NOMO-1 treated with dmso at 0.1 percent for 144 hours (cell line): Measurements from ENCODE around the gene WWOX.
"Not testable (repeated sequence)": the region's sequence is repeated elsewhere in the genome, so short reads cannot be mapped to it uniquely, and the experiment has no call there.

Experiments
- DNase-seq: peaks from one replicate; lab custom pipeline; 2025; ENCODE audit not compliant: unreplicated experiment; lab: John Stamatoyannopoulos, UW

WWOX gene

GRCh38 chr16:78668393-78668792, 568.9 kb downstream of the WWOX start:
- DNase-seq: no peak

- no peak for DNase-seq
These were observed 570.5 kb downstream of the WWOX start for GRCh38 chr16:78669994-78670393.

DNA sequence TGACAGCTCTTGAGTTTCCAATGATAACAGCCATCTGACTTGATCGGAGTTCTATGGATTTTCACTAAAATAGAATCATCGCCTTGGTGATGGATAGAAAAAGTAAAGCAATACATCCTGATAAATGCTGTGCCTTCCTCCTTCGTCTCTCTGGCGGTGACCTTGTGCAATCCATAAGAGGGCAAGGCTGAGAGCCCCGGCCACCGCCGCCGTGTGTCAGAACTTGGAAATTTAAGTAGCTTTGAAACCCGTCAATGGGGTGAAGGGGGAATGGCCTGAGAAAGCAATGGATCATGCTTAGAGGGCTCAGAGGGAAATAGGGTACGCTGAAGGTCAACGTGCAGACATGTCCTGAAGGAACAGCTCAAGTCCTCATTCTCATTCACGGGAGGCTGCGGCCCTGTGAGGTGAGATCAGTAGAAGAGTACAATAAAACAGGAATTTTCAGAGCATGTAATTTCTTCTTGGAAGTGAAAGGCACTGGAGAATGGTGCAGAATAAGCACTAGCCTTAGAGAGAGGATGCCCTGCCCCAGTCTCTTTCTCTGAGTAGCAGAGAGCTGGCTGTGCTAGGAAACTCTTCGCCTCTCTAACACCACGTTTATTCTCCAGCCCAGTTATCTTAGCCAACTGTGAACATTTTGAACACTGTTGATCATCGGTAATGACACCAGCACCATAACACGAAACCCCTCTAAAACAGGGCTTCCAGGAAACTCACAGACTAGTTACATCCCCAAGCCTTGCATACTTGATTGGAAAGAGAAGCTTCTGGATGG, 573.5 kb downstream of the WWOX start:
- no peak for DNase-seq

- DNase-seq: no peak
These were observed 574.4 kb downstream of the WWOX start for GRCh38 chr16:78673884-78674283.

DNA sequence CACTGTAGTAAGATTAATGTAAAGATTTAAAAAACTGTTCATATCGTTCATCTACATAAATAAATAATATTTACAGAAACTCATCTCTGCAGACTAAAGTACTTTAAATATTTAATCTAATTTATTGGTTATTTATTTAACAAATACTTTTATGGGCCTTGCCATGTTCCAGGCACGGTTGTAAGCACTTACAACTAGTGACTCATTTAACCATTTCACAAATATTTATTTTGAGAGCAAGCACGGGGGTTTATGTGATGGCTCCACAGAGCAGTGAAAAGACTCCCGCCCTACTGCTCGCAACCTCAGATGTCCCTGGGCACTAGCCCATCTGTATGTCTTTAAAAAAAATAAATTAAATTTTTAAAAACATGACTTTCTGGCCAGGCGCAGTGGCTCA, 575.9 kb downstream of the WWOX start:
- DNase-seq: no peak

- DNase-seq: no peak
These were observed 576.7 kb downstream of the WWOX start for GRCh38 chr16:78675951-78676792.

- DNase-seq: no peak
These were observed 577.8 kb downstream of the WWOX start for GRCh38 chr16:78677181-78677731.

DNA sequence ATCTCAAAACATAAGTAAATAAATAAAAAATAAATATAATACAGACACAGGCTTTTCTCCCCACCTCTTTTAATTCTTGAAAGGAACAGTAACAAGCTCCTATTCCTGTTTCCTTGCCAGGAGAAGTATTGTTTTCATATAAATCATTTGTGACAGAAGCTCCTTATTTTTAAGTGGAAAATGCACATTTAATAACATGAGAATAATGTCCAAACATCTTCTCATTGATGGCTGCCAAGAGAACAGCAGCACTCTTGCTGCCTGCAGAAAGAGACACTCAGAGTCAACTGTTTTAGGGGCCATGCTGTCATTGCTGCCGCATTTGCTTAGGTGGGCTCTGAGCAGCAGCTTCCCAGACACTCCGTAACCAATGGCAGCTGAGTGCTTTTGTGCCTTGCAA, 580.1 kb downstream of the WWOX start:
- DNase-seq: no peak

- DNase-seq: no peak
These were observed 582.3 kb downstream of the WWOX start for GRCh38 chr16:78681743-78682142.

DNA sequence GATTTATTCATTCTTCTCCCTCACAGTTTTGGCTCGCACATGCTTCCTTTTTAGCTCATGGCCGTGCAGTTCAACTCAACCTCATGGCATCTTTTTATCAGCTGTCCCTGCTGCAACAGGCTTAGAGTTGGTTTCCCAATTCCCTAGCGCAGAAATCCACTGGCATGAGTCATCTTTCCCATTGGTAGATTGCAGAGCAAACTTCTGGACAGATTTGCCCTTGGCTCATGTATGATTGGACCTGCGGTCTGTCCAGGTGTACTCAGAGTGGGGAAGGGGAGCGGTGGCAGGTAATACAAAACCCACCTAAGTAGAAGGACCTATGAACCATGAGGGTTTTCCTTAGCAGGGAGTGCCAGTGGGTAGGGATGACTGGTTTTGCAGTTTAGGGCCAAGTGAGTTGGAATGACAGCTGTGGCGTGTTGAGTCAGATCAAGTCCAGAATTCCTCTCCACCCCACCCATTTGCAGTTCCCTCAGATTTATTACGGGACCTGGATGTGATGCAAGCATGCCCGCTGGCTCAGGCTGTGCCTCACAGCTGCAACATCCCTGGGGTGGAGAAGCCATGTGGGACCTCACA, 584.7 kb downstream of the WWOX start:
- DNase-seq: no peak

DNA sequence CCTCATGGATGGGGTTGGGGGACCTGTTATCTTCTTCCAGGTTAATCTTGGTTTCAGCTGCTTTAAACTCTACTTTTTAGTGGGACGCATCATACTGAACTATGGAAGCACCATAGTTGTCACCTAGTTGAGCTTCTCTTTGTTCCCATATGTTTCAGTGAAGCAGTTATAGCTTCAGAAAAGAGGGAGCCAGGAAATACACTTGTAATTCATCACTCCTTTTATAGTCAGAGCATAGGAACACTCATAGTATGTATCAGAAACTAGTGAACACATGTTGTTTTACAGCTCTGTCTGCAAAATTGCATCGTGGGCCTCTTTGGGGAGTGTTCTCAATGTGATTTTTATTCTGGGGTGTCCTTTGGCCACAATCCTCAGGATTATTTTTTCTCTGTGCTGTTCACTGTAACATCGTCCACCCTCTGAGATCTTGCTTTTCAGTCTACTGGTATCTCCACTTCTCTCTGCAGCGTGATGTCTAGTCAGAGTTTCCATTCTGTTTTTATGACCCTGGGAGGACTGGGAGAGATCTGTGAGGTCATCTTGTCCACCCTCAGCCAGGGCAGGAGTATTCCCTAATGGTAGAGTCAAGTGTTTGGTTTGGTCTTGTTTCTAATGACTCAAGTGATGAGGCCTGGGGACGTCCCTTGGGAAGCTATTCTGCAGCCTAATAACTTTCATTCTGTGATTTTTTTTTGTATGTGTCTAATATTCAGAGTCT, 585.4 kb downstream of the WWOX start:
- no peak for DNase-seq

DNA sequence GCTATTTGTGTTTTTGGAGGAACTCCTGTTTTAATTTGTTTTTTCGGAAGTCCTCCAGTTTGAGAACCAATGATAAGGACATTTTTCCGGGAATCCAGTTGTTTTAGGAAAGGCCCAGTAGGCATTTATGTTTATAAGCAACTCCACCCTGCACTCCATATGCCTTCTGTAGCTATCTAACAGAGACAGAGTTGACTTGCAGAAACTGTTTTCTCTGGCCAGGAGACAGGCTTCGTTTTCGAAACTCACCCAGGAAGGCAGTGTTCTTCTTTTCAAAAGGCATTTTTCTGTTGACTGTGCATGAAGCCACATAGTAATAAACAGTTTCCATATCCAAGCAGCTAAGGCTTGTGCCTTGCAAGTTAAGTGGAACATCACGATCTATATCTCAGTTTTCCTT, 587.1 kb downstream of the WWOX start:
- DNase-seq: no peak

GRCh38 chr16:78689028-78689427, 589.6 kb downstream of the WWOX start:
- no peak for DNase-seq

- no peak for DNase-seq
These were observed 590.1 kb downstream of the WWOX start for GRCh38 chr16:78689536-78689935.

GRCh38 chr16:78690510-78690909, 591.1 kb downstream of the WWOX start:
- DNase-seq: no peak

DNA sequence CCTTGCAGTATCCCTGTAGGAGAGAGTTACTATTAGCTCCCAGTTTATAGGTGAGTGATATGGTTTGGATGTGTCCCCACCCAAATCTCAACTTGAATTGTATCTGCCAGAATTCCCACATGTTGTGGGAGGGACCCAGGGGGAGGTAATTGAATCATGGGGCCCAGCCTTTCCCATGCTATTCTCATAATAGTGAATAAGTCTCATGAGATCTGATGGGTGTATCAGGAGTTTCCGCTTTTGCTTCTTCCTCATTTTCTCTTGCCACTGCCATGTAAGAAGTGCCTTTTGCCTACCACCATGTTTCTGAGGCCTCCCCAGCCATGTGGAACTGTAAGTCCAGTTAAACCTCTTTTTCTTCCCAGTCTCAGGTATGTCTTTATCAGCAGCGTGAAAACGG, 592.3 kb downstream of the WWOX start:
- DNase-seq: not testable (repeated sequence)

- no peak for DNase-seq
These were observed 594.0 kb downstream of the WWOX start for GRCh38 chr16:78693496-78693895.

- no peak for DNase-seq
These were observed 595.0 kb downstream of the WWOX start for GRCh38 chr16:78694414-78694813.

DNA sequence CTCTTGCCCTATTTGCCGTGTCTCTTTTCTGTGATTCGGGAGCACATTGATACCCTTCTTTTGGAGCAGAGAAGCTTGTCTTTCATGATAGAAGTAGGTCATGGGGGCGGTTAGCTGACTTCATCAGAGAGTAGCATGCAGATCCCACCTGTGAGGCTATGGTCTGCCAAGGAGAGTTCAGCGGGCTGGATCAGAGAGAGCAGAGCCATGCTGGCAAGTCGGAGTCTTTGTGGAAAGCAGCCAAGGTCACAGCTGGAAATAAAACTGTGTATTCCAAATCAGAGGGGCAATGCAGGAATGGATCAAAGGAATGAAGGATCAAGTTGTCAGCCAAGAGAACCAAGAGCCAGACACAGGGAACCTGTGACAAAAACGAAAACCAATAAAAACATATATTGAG, 595.9 kb downstream of the WWOX start:
- DNase-seq: no peak

GRCh38 chr16:78696797-78697196, 597.3 kb downstream of the WWOX start:
- DNase-seq: no peak

GRCh38 chr16:78697426-78697825, 598.0 kb downstream of the WWOX start:
- no peak for DNase-seq
